ENCODE data around the gene NTM.

NTM gene

GRCh38 chr11:132357811-132358572, 987.6 kb downstream of the NTM start:
- Histone ChIP-seq H3K27me3 (ENCODE audit: control insufficient read depth in 1 of 2, insufficient read depth in 1 of 2, low read length in 2 of 2) (peaks cover 31 to 54% of the 10 kb centered on the region in 2 experiments), H3K23ac (ENCODE audit: low read length in 2 of 2) (no peak overlapping the region), H2AFZ (ENCODE audit: low read depth, low read length) (no peak overlapping the region), H2BK12ac (ENCODE audit: low read length in 2 of 2) (no peak overlapping the region), H3K79me1 (replicated peaks; ENCODE audit: low read length, poor library complexity, severe bottlenecking) (no peaks in the 10 kb centered on the region), H2BK15ac (ENCODE audit: low read depth, poor library complexity, severe bottlenecking) (no peak overlapping the region), H4K91ac (ENCODE audit: low read length) (no peak overlapping the region), H3K9me3 (ENCODE audit: control insufficient read depth, low read length) (no peaks in the 10 kb centered on the region), H3K4ac (ENCODE audit: low read depth in 1 of 2, low read length in 2 of 2) (no peak overlapping the region), H3K4me3 (ENCODE audit: insufficient read depth in 1 of 2, low read depth in 1 of 2, low read length in 2 of 2) (no peak overlapping the region), H3K4me1 (ENCODE audit: control insufficient read depth, insufficient read depth, low read depth, low read length) (no peaks in the 10 kb centered on the region), H2BK5ac (ENCODE audit: low read depth, low read length, poor library complexity, severe bottlenecking) (no peak overlapping the region), H4K8ac (ENCODE audit: low read length) (no peak overlapping the region), H2AK5ac (ENCODE audit: low read length, severe bottlenecking) (no peak overlapping the region), H3K27ac (ENCODE audit: low read length, poor library complexity, severe bottlenecking) (no peak overlapping the region), H3K4me2 (ENCODE audit: low read length, poor library complexity, severe bottlenecking) (no peak overlapping the region), H3K36me3 (ENCODE audit: control insufficient read depth in 1 of 2, insufficient read depth in 2 of 2, low read depth in 1 of 2, low read length in 2 of 2) (no peaks in the 10 kb centered on the region), H2BK120ac (ENCODE audit: low read depth, low read length) (no peak overlapping the region), H3K9ac (ENCODE audit: low read length) (no peak overlapping the region), H3K14ac (ENCODE audit: low read length in 2 of 2) (no peak overlapping the region), H3K18ac (ENCODE audit: low read depth in 1 of 2, low read length in 2 of 2) (no peak overlapping the region)
- 76% methylated on average over 13 of the region's 13 CpGs for WGBS
- DNase-seq = no peak

DNA sequence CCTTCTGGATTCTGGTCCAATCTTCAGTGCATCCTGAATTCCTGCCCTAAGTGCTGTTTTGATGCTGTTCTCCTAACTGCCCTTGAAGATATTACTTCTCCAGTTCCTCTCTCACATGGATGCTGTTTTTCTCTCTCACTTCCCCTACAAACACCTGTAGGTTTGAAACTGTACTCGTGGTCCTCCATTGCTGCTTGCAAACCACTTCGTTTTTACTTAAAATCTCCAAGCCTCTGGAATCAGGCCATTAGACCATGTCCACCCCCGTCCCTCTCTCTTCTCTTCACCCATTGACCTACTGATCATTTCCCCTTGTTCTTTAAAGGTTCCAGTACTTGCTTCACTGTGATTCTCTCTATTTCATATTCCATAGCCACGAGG, 988.1 kb downstream of the NTM start:
- no peak overlapping the region for H2AFZ ChIP-seq (ENCODE audit: low read depth, low read length)
- H3K4me2 ChIP-seq (ENCODE audit: low read length, poor library complexity, severe bottlenecking) = no peak overlapping the region
- no peak overlapping the region for H4K91ac ChIP-seq (ENCODE audit: low read length)
- no peak overlapping the region for H4K8ac ChIP-seq (ENCODE audit: low read length)
- peaks cover 31 to 54% of the 10 kb centered on the region in 2 experiments for H3K27me3 ChIP-seq (ENCODE audit: control insufficient read depth in 1 of 2, insufficient read depth in 1 of 2, low read length in 2 of 2)
- H3K4me1 ChIP-seq (ENCODE audit: control insufficient read depth, insufficient read depth, low read depth, low read length) = no peaks in the 10 kb centered on the region
- H2BK12ac ChIP-seq (ENCODE audit: low read length in 2 of 2) = no peak overlapping the region
- no peaks in the 10 kb centered on the region for H3K79me1 ChIP-seq (replicated peaks; ENCODE audit: low read length, poor library complexity, severe bottlenecking)
- no peak overlapping the region for H2BK15ac ChIP-seq (ENCODE audit: low read depth, poor library complexity, severe bottlenecking)
- no peak overlapping the region for H2BK120ac ChIP-seq (ENCODE audit: low read depth, low read length)
- H3K14ac ChIP-seq (ENCODE audit: low read length in 2 of 2) = no peak overlapping the region
- H2BK5ac ChIP-seq (ENCODE audit: low read depth, low read length, poor library complexity, severe bottlenecking) = no peak overlapping the region
- no peaks in the 10 kb centered on the region for H3K36me3 ChIP-seq (ENCODE audit: control insufficient read depth in 1 of 2, insufficient read depth in 2 of 2, low read depth in 1 of 2, low read length in 2 of 2)
- no peak overlapping the region for H3K27ac ChIP-seq (ENCODE audit: low read length, poor library complexity, severe bottlenecking)
- no peak overlapping the region for H3K9ac ChIP-seq (ENCODE audit: low read length)
- H2AK5ac ChIP-seq (ENCODE audit: low read length, severe bottlenecking) = no peak overlapping the region
- no peak overlapping the region for H3K4me3 ChIP-seq (ENCODE audit: insufficient read depth in 1 of 2, low read depth in 1 of 2, low read length in 2 of 2)
- WGBS = 46% methylated on average over 4 of the region's 4 CpGs
- H3K23ac ChIP-seq (ENCODE audit: low read length in 2 of 2) = no peak overlapping the region
- H3K4ac ChIP-seq (ENCODE audit: low read depth in 1 of 2, low read length in 2 of 2) = no peak overlapping the region
- H3K9me3 ChIP-seq (ENCODE audit: control insufficient read depth, low read length) = no peaks in the 10 kb centered on the region
- no peak for DNase-seq
- H3K18ac ChIP-seq (ENCODE audit: low read depth in 1 of 2, low read length in 2 of 2) = no peak overlapping the region

- no peak overlapping the region for H3K9ac ChIP-seq (ENCODE audit: low read length)
- no peak overlapping the region for H3K14ac ChIP-seq (ENCODE audit: low read length in 2 of 2)
- no peak overlapping the region for H2BK120ac ChIP-seq (ENCODE audit: low read depth, low read length)
- peaks cover 7 to 32% of the 10 kb centered on the region in 2 experiments for H3K27me3 ChIP-seq (ENCODE audit: control insufficient read depth in 1 of 2, insufficient read depth in 1 of 2, low read length in 2 of 2)
- H2BK12ac ChIP-seq (ENCODE audit: low read length in 2 of 2) = no peak overlapping the region
- H2AK5ac ChIP-seq (ENCODE audit: low read length, severe bottlenecking) = no peak overlapping the region
- no peaks in the 10 kb centered on the region for H3K79me1 ChIP-seq (replicated peaks; ENCODE audit: low read length, poor library complexity, severe bottlenecking)
- H4K8ac ChIP-seq (ENCODE audit: low read length) = no peak overlapping the region
- no peak for DNase-seq
- H3K23ac ChIP-seq (ENCODE audit: low read length in 2 of 2) = no peak overlapping the region
- H2AFZ ChIP-seq (ENCODE audit: low read depth, low read length) = no peak overlapping the region
- H3K4me2 ChIP-seq (ENCODE audit: low read length, poor library complexity, severe bottlenecking) = no peak overlapping the region
- H3K4me1 ChIP-seq (ENCODE audit: control insufficient read depth, insufficient read depth, low read depth, low read length) = no peaks in the 10 kb centered on the region
- 48% methylated on average over 5 of the region's 8 CpGs for WGBS
- H4K91ac ChIP-seq (ENCODE audit: low read length) = no peak overlapping the region
- H3K4me3 ChIP-seq (ENCODE audit: insufficient read depth in 1 of 2, low read depth in 1 of 2, low read length in 2 of 2) = no peak overlapping the region
- H3K9me3 ChIP-seq (ENCODE audit: control insufficient read depth, low read length) = no peaks in the 10 kb centered on the region
- H2BK15ac ChIP-seq (ENCODE audit: low read depth, poor library complexity, severe bottlenecking) = no peak overlapping the region
- no peaks in the 10 kb centered on the region for H3K36me3 ChIP-seq (ENCODE audit: control insufficient read depth in 1 of 2, insufficient read depth in 2 of 2, low read depth in 1 of 2, low read length in 2 of 2)
- no peak overlapping the region for H3K4ac ChIP-seq (ENCODE audit: low read depth in 1 of 2, low read length in 2 of 2)
- H3K27ac ChIP-seq (ENCODE audit: low read length, poor library complexity, severe bottlenecking) = no peak overlapping the region
- no peak overlapping the region for H3K18ac ChIP-seq (ENCODE audit: low read depth in 1 of 2, low read length in 2 of 2)
- H2BK5ac ChIP-seq (ENCODE audit: low read depth, low read length, poor library complexity, severe bottlenecking) = no peak overlapping the region
Observed at GRCh38 chr11:132361011-132361550, 990.7 kb downstream of the NTM start.

DNA sequence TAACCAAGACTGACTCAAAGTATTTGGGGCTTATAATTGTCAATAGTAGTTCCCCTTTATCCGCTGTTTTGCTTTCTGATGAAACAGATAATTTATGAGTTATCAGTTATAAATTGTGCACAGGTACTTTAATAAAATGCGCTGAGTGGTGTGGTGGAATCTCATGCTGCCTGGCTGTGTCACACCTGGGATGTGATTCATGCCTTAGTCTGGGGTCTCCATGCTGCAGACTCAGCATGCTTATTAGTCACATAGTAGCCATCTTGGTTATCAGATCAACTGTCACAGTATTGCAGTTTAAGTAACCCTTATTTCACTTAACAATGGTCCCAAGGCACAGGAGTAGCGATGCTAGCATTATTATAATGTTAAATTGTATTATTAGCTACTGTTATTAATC, 995.2 kb downstream of the NTM start:
- Histone ChIP-seq H3K18ac (ENCODE audit: low read depth in 1 of 2, low read length in 2 of 2) (no peak overlapping the region), H3K14ac (ENCODE audit: low read length in 2 of 2) (no peak overlapping the region), H4K91ac (ENCODE audit: low read length) (no peak overlapping the region), H3K9me3 (ENCODE audit: control insufficient read depth, low read length) (no peaks in the 10 kb centered on the region), H3K4ac (ENCODE audit: low read depth in 1 of 2, low read length in 2 of 2) (no peak overlapping the region), H2BK5ac (ENCODE audit: low read depth, low read length, poor library complexity, severe bottlenecking) (no peak overlapping the region), H2BK15ac (ENCODE audit: low read depth, poor library complexity, severe bottlenecking) (no peak overlapping the region), H3K4me3 (ENCODE audit: insufficient read depth in 1 of 2, low read depth in 1 of 2, low read length in 2 of 2) (no peak overlapping the region), H3K27me3 (ENCODE audit: control insufficient read depth in 1 of 2, insufficient read depth in 1 of 2, low read length in 2 of 2) (no peaks in the 10 kb centered on the region), H2BK120ac (ENCODE audit: low read depth, low read length) (no peak overlapping the region), H3K36me3 (ENCODE audit: control insufficient read depth in 1 of 2, insufficient read depth in 2 of 2, low read depth in 1 of 2, low read length in 2 of 2) (no peaks in the 10 kb centered on the region), H3K4me2 (ENCODE audit: low read length, poor library complexity, severe bottlenecking) (no peak overlapping the region), H4K8ac (ENCODE audit: low read length) (no peak overlapping the region), H2AFZ (ENCODE audit: low read depth, low read length) (no peak overlapping the region), H3K9ac (ENCODE audit: low read length) (no peak overlapping the region), H2BK12ac (ENCODE audit: low read length in 2 of 2) (no peak overlapping the region), H3K27ac (ENCODE audit: low read length, poor library complexity, severe bottlenecking) (no peak overlapping the region), H2AK5ac (ENCODE audit: low read length, severe bottlenecking) (no peak overlapping the region), H3K79me1 (replicated peaks; ENCODE audit: low read length, poor library complexity, severe bottlenecking) (no peaks in the 10 kb centered on the region), H3K23ac (ENCODE audit: low read length in 2 of 2) (no peak overlapping the region), H3K4me1 (ENCODE audit: control insufficient read depth, insufficient read depth, low read depth, low read length) (no peaks in the 10 kb centered on the region)
- WGBS = 89% methylated on average over 2 of the region's 3 CpGs
- no peak for DNase-seq

Measured in mesenchymal stem cell (in vitro differentiated cells and primary cell).